ENCODE data around the gene ADAMTS20. TPM values are rescaled to one million over a fixed set of nuclear protein-coding genes. Genes with fewer than 3 reads are reported as not detected.

Gene ADAMTS20, protein sequence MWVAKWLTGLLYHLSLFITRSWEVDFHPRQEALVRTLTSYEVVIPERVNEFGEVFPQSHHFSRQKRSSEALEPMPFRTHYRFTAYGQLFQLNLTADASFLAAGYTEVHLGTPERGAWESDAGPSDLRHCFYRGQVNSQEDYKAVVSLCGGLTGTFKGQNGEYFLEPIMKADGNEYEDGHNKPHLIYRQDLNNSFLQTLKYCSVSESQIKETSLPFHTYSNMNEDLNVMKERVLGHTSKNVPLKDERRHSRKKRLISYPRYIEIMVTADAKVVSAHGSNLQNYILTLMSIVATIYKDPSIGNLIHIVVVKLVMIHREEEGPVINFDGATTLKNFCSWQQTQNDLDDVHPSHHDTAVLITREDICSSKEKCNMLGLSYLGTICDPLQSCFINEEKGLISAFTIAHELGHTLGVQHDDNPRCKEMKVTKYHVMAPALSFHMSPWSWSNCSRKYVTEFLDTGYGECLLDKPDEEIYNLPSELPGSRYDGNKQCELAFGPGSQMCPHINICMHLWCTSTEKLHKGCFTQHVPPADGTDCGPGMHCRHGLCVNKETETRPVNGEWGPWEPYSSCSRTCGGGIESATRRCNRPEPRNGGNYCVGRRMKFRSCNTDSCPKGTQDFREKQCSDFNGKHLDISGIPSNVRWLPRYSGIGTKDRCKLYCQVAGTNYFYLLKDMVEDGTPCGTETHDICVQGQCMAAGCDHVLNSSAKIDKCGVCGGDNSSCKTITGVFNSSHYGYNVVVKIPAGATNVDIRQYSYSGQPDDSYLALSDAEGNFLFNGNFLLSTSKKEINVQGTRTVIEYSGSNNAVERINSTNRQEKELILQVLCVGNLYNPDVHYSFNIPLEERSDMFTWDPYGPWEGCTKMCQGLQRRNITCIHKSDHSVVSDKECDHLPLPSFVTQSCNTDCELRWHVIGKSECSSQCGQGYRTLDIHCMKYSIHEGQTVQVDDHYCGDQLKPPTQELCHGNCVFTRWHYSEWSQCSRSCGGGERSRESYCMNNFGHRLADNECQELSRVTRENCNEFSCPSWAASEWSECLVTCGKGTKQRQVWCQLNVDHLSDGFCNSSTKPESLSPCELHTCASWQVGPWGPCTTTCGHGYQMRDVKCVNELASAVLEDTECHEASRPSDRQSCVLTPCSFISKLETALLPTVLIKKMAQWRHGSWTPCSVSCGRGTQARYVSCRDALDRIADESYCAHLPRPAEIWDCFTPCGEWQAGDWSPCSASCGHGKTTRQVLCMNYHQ (N-terminal part only)
- total RNA-seq = not detected in 2 replicates

DNA sequence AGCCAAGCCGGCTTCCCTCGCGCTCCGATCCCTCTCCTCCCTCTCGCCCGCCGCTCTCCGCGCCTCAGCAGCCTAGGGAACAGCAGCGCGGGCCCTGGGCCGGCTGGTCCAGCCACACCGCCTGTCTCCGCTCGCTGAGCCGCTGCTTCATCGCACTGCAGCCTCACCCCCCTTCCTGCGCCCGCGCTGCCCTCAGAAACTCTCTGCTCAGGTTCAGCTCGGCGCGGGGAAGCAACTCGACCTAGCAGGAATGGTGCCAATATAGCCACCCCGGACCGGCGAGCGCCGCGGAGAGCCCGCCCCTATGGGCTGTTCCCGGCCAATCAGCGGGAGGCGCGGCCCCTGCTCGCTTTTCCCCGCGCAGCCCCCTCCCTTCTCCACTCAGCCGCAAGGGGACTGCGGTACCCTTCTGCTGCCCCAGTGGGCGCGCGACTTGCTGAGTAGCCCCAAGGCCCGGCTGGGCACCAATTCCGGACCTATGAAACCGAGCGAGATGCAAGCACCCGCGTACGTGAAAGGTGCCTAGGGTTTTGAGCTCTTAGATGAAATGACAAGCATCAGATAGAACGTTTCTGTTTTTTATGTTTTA lies at the start of gene ADAMTS20:
TSS of gene ADAMTS20 (minus strand) at position 233 of the 589 bp plus-strand sequence. CDS start 282 bp downstream, outside the sequence.
- H3K4me3 Mint-ChIP-seq = no peak within 1 kb of the TSS
- no peaks in the 10 kb centered on the region for H3K36me3 Mint-ChIP-seq (ENCODE audit: low read depth)
- no peaks in the 10 kb centered on the region for H3K4me1 Mint-ChIP-seq
- H3K9me3 Mint-ChIP-seq = peaks cover 15% of the 10 kb centered on the region
- peaks cover 26% of the 10 kb centered on the region for H3K27me3 Mint-ChIP-seq
- DNase-seq = no peak
- no peak within 1 kb of the TSS for H3K27ac Mint-ChIP-seq
- intact Hi-C loops (cut with micrococcal nuclease) = no loop called here

DNA sequence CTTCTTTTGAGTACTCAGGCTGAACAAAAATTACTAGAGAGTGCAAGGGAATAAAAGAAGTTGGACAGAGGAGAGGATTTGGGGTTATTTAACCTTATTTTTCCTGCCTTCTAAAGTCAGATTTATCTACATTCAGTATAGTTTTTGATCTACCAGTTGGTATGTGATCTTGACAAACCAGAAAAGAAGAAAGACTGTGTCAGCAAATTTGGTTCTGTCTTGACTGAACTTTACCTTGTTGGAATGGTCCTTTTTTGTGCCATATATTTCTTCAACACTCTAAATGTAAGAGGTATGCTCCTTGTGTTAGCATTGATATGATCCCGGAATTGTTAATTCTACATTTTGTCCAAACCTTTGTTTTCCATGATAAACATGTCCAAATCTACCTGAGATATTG lies 47.7 kb upstream of the ADAMTS20 start:
- H3K4me3 Mint-ChIP-seq = no peak overlapping the region

DNA sequence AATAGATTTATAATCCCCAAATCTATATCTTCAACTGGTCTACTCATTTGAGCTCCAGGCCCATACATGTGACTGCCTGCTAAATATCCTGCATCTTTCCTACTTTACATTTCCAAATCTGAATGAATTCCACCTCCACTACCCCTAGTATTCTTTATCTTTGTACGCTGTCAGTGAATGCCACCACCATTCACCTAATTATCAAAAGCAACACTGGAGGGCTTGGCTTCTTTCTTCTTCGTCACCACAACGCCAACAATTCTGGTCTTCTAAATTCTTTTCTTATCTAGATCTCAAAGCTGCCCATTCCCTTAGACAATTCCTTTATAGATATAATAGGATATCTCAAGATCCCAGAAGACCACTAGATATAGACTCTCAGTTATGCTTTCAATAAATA lies 47.1 kb upstream of the ADAMTS20 start:
- Mint-ChIP-seq H3K27me3 (no peaks in the 10 kb centered on the region), H3K36me3 (ENCODE audit: low read depth) (no peaks in the 10 kb centered on the region), H3K27ac (no peak overlapping the region), H3K9me3 (no peaks in the 10 kb centered on the region), H3K4me3 (no peak overlapping the region), H3K4me1 (no peaks in the 10 kb centered on the region)
- intact Hi-C loops (cut with micrococcal nuclease) = no loop called here
- no peak for DNase-seq

More for the DNA sequence above, 47.7 kb upstream of the ADAMTS20 start:
- Mint-ChIP-seq H3K4me1 (no peaks in the 10 kb centered on the region), H3K9me3 (no peaks in the 10 kb centered on the region), H3K27ac (no peak overlapping the region), H3K36me3 (ENCODE audit: low read depth) (no peaks in the 10 kb centered on the region), H3K27me3 (no peaks in the 10 kb centered on the region)
- intact Hi-C loops (cut with micrococcal nuclease) = no loop called here
- no peak for DNase-seq

DNA sequence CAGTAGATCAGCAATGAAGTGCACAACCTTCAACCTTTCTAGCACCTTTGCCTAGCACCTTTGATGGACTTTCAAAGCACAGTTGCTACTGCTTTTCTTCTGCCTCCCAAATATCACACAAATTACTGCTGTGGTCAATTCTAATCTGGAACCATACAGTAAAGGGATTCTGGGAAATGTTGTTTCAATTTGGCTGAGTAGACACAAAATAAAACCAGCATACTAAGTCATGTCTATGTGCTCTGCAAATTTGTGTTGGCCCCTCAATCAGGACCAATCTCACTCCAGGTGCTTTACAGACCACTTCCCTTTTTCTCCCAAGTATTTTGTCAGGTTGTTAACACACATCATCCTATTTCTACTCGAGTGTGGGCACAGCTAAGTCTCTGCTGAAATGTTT lies 38.3 kb upstream of the ADAMTS20 start:
- no peak for DNase-seq
- Mint-ChIP-seq H3K9me3 (no peaks in the 10 kb centered on the region), H3K4me1 (no peaks in the 10 kb centered on the region), H3K27ac (no peak overlapping the region), H3K27me3 (no peaks in the 10 kb centered on the region), H3K36me3 (ENCODE audit: low read depth) (no peaks in the 10 kb centered on the region), H3K4me3 (no peak overlapping the region)
- intact Hi-C loops (cut with micrococcal nuclease) = no loop called here

DNA sequence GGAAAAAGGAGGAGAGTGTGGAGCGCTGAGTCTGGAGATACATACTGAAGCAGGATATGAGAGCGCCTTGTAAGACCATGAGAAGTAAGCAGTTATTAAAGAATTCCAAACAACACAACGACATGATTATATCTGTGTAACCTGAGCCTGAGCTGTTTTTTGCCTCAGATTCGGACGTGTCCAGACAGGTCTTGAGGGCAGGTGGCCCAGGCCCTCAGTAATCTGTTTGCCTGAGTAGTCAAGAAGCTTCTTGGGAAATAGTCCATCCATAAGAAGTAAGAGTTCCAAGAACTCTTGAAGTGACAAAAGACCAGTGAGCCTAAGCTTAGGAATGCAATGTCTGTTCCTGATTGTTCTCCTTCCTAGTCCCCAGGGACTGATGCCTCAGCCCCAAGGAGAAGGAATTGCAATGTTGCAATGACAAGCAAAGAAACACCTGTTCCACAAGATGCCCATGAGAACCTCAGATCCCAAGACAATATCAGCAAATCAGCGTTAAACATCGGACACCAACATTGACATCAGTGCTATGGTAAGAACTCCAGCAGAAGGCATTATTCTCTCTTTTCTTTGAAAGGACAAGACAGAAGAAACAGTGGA lies 34.7 kb upstream of the ADAMTS20 start:
- Mint-ChIP-seq H3K27ac (no peak overlapping the region), H3K4me3 (no peak overlapping the region), H3K27me3 (no peaks in the 10 kb centered on the region), H3K36me3 (ENCODE audit: low read depth) (no peaks in the 10 kb centered on the region), H3K4me1 (no peaks in the 10 kb centered on the region), H3K9me3 (no peaks in the 10 kb centered on the region)
- intact Hi-C loops (cut with micrococcal nuclease) = no loop called here
- no peak for DNase-seq

DNA sequence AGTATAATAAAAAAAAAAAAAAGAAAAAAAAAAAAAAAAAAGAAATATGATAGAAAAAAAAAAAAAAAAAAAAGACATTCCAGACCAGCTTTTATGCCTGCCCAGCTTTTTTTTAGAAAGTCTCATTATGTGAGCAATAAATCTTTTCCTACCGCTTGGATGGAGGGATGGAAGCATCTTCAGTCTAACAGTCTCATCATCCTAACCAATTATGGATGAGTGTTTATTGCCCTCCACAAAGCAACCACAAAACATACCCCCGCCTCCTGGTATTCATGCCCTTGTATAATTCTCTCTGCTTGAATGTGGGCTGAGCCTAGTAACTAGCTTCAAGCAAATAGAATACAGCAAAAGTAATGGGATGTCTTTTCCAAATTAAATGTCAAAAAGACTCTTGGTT lies 33.7 kb upstream of the ADAMTS20 start:
- H3K27me3 Mint-ChIP-seq = no peaks in the 10 kb centered on the region
- intact Hi-C loops (cut with micrococcal nuclease) = no loop called here
- no peak for DNase-seq
- no peaks in the 10 kb centered on the region for H3K36me3 Mint-ChIP-seq (ENCODE audit: low read depth)
- no peak overlapping the region for H3K4me3 Mint-ChIP-seq
- no peaks in the 10 kb centered on the region for H3K4me1 Mint-ChIP-seq
- H3K9me3 Mint-ChIP-seq = no peaks in the 10 kb centered on the region
- no peak overlapping the region for H3K27ac Mint-ChIP-seq

DNA sequence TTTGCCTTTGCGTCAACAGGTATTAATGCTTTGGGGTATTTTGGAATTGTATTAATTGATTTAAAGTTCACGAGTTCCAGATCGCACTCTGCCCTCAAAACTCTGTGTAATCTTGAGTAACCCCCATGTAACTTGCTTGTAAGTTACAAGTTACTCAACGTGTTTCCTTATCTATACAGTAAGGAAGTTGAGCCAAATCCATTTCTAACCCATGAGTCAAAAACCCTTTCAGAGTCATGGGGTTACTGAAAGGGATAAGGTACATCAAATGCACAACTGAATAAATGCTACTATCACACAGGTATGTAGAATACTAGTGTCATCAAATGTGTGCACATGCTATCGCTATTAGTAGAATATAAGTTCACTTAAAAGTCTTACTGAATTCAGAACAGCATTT lies 28.6 kb upstream of the ADAMTS20 start:
- intact Hi-C loops (cut with micrococcal nuclease) = no loop called here
- no peak overlapping the region for H3K27ac Mint-ChIP-seq
- no peaks in the 10 kb centered on the region for H3K27me3 Mint-ChIP-seq
- H3K9me3 Mint-ChIP-seq = no peaks in the 10 kb centered on the region
- DNase-seq = no peak
- H3K36me3 Mint-ChIP-seq (ENCODE audit: low read depth) = no peaks in the 10 kb centered on the region
- no peaks in the 10 kb centered on the region for H3K4me1 Mint-ChIP-seq
- no peak overlapping the region for H3K4me3 Mint-ChIP-seq

DNA sequence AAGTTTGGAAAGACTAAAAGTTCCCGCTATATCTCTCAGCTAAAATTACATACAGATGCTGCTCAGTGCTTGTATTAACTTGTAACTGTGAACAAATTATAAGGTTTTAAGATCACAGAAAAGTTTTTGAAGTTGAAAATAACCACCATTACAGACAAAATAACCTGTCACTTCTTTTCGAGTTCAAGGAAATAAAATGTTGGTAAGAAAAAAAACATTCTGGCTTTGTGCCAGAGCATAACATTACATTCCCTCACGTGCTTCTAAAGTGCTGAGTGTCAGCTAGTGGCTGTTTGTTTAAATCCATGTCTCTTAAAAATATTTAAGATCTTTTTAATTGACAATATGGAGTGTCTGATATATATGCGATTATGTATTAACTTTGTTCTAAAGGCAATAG lies 27.2 kb upstream of the ADAMTS20 start:
- DNase-seq = no peak
- no peaks in the 10 kb centered on the region for H3K4me1 Mint-ChIP-seq
- no peaks in the 10 kb centered on the region for H3K36me3 Mint-ChIP-seq (ENCODE audit: low read depth)
- H3K27ac Mint-ChIP-seq = no peak overlapping the region
- H3K27me3 Mint-ChIP-seq = no peaks in the 10 kb centered on the region
- H3K4me3 Mint-ChIP-seq = no peak overlapping the region
- H3K9me3 Mint-ChIP-seq = no peaks in the 10 kb centered on the region
- intact Hi-C loops (cut with micrococcal nuclease) = no loop called here

DNA sequence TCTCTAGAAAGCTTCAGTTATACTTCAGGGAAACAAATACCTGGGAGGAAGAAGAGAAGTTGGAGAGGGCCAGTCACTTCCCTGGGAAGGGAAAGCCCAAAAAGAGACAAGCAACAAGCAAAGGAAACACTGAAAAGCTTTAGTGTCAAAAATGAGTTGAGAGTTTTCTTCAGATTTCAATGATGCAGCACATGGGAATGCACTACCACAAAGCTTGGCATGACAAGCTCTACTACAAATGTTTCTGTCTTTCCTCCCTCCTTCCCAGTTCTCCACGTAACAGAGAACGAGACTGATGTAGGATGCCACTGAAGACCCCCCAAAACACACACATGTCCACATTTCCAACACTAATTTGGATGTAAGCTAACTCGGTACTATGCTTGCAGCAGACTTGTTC lies 26.8 kb upstream of the ADAMTS20 start:
- Mint-ChIP-seq H3K4me3 (no peak overlapping the region), H3K36me3 (ENCODE audit: low read depth) (no peaks in the 10 kb centered on the region), H3K27me3 (no peaks in the 10 kb centered on the region), H3K9me3 (no peaks in the 10 kb centered on the region), H3K4me1 (no peaks in the 10 kb centered on the region), H3K27ac (no peak overlapping the region)
- DNase-seq = no peak
- intact Hi-C loops (cut with micrococcal nuclease) = no loop called here

DNA sequence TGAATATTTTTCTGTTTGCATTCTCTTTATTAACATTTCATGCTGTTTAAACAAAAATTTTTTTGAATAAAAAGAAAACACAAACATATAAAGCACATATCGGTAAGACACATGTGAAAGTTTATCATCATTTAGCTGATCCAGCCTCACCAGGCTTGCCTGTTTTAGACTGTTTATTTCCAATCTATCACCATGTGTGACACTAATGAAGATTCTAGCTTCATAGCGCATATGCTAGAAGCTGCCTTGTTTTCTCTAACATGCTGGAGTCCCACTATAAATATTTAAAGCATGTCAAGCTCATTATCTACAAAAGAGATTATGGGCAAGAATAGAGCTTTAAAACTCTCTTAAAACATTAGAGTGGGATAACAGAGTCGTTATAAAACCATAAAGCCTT lies 25.4 kb upstream of the ADAMTS20 start:
- no peaks in the 10 kb centered on the region for H3K27me3 Mint-ChIP-seq

DNA sequence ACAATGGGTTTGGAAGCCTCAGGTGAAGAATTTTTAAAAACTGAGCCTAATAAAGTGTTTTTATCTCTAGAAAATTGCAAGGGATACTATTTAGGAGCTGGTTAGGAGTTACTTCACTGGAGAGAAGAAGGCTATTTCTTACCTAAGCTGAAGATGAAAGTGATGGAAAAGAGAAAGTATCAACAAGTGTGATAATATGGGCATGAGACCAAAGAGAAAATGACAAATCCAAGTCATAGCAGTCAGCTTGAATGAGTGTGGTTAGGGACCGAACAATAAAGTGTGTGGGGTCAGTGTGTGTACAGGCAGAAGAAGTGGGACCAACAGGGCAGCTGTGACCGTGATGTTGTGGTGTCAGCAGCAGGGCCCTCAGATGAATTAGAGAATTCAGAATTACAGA lies 24.2 kb upstream of the ADAMTS20 start:
- intact Hi-C loops (cut with micrococcal nuclease) = no loop called here
- Mint-ChIP-seq H3K9me3 (no peaks in the 10 kb centered on the region), H3K27ac (no peak overlapping the region), H3K4me1 (no peaks in the 10 kb centered on the region), H3K27me3 (no peaks in the 10 kb centered on the region), H3K36me3 (ENCODE audit: low read depth) (no peaks in the 10 kb centered on the region), H3K4me3 (no peak overlapping the region)
- no peak for DNase-seq

More for the DNA sequence above, 25.4 kb upstream of the ADAMTS20 start:
- DNase-seq = no peak
- no peaks in the 10 kb centered on the region for H3K4me1 Mint-ChIP-seq
- no peaks in the 10 kb centered on the region for H3K9me3 Mint-ChIP-seq
- intact Hi-C loops (cut with micrococcal nuclease) = no loop called here
- no peaks in the 10 kb centered on the region for H3K36me3 Mint-ChIP-seq (ENCODE audit: low read depth)
- no peak overlapping the region for H3K4me3 Mint-ChIP-seq
- H3K27ac Mint-ChIP-seq = no peak overlapping the region

DNA sequence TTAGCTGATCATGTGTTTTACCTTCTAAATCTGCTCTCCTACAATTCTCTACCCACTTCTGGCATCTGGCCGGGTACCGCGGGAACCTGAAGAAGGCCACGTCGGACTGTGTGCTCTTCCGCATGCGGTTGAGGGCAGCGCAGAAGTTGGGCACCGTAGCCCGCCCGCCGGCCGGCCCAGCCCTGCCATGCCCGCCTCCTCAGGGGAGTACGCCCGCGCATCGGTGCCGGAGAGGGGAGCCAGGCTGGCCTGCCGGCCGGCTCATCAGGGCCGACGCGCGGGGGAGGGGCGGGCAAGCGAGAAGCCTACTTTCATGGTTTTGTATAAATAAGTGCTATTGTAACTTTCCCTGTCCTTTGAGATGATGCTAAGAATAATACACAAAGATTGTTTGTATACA lies 19.9 kb upstream of the ADAMTS20 start:
- Mint-ChIP-seq H3K9me3 (no peaks in the 10 kb centered on the region), H3K27ac (no peak overlapping the region), H3K4me1 (no peaks in the 10 kb centered on the region), H3K36me3 (ENCODE audit: low read depth) (no peaks in the 10 kb centered on the region), H3K27me3 (no peaks in the 10 kb centered on the region), H3K4me3 (no peak overlapping the region)
- intact Hi-C loops (cut with micrococcal nuclease) = no loop called here
- DNase-seq = no peak

DNA sequence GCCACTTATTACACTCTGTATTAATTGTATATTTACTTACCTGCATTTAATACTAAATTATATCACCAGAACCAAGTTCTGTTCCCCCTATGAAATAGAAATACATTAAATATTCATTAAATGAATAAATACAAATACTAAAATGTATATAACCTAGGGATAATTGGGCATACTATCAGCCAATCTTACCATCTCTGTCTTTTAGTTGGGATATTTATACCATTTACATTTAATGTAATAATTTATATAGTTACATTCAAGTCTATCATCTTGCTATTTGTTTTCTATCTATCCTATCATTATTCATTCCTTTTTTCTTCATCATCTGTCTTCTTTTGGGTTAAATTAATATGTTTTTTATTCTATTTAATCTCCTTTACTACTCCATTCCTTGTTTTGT lies 4.1 kb upstream of the ADAMTS20 start:
- peaks cover 10% of the 10 kb centered on the region for H3K9me3 Mint-ChIP-seq
- intact Hi-C loops (cut with micrococcal nuclease) = no loop called here
- no peaks in the 10 kb centered on the region for H3K4me1 Mint-ChIP-seq
- no peak for DNase-seq
- H3K4me3 Mint-ChIP-seq = no peak overlapping the region
- H3K27ac Mint-ChIP-seq = no peak overlapping the region
- H3K27me3 Mint-ChIP-seq = peaks cover 18% of the 10 kb centered on the region
- no peaks in the 10 kb centered on the region for H3K36me3 Mint-ChIP-seq (ENCODE audit: low read depth)

Data from activated CD4-positive, alpha-beta T cell treated with anti-CD3 and anti-CD28 coated beads, Interleukin-2, amount 10 ng/mL, durations not matched to agents 24 days and 14 days (primary cell).